ENCODE data around the gene DBNDD2.

The DBNDD2 gene, protein sequence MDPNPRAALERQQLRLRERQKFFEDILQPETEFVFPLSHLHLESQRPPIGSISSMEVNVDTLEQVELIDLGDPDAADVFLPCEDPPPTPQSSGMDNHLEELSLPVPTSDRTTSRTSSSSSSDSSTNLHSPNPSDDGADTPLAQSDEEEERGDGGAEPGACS

DNA sequence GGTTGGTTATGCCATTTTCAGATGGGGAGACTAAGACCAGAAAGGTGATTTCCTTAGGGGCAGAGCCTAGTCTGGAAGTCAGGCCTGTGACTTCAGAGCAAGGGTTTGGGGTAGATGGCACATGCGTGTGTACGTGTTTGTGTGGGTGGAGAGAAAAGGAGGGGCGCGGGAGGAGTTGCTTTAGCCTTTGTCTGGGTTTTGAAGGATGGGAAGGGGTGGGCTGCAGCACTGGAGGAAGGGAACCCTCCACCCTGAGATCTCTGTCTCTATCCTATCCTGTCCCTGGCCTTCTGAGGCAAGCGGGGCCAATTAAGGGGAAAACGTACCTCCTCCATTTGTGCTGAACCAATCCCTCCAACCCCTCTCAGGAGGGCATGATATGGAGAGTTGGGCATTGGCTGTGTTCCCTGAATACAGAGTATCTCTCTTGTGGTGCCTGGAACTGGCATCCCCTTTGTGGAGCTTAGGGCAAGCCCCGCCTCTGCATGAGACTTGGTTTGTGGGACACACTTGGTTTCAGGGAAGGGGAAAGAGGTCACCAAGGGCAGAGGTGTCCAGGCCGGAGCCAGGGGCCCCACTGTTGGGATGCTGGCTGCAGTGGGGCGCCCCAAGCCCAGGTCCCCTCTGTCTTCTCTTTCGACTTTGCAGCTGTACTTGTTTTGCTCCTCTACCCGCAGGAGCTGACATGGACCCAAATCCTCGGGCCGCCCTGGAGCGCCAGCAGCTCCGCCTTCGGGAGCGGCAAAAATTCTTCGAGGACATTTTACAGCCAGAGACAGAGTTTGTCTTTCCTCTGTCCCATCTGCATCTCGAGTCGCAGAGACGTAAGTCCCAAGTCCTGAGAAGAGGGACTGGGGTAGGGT, at the start of gene DBNDD2:
DBNDD2 (plus strand) TSS at position 507 of the 863 bp plus-strand sequence; CDS start at position 686, 179 bp downstream.
- H3K27me3 ChIP-seq, result peaks cover 55% of the 10 kb centered on the region
- peaks cover 23% of the 10 kb centered on the region for H3K4me1 ChIP-seq
- H3K4me3 ChIP-seq, result 0 out of 2 replicates have a peak within 1 kb of the TSS, but pooled peaks have one; percentile 71
- no peak within 1 kb of the TSS for H3K27ac ChIP-seq
- no peak within 1 kb of the TSS for H3K9ac ChIP-seq
- H3K9me3 ChIP-seq, result 0 out of 2 replicates have a peak, but pooled peaks cover 2% of the 10 kb centered on the region
- no peaks in the 10 kb centered on the region for H3K36me3 ChIP-seq
- no peak for TF ChIP-seq Cebpa-rat (IDR thresholded peaks at IDR 0.05)
- peaks cover 14% of the 10 kb centered on the region; the same call in 1 of the 2 replicates for H4K20me1 ChIP-seq
- peak within 1 kb of the TSS; percentile 98 for H3K4me2 ChIP-seq

DNA sequence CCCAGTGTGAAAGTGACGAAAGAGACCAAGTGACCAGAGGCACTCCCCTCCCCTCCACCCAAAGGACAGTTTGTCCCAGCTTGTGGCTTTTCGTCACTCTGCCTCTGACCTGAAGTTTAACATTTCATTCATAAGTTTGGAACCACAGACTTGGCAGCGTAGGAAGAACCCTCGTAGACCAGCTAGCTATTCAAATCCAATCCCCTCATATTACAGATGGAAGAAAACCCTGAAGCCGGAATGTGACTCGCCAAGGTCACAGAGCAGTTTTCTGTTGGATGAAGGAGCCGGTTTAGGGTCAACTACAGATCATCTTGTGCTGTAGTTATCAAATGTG, 49.1 kb upstream of the DBNDD2 start:
- Histone ChIP-seq H3K27ac (no peak overlapping the region), H3K36me3 (no peaks in the 10 kb centered on the region), H3K9ac (no peak overlapping the region), H3K4me3 (no peak overlapping the region), H3K9me3 (no peaks in the 10 kb centered on the region), H4K20me1 (peaks cover 6% of the 10 kb centered on the region; the same call in 1 of the 2 replicates), H3K4me1 (peaks cover 38% of the 10 kb centered on the region), H3K27me3 (no peaks in the 10 kb centered on the region), H3K4me2 (no peak overlapping the region)
- no peak for TF ChIP-seq Cebpa-rat (IDR thresholded peaks at IDR 0.05)

DNA sequence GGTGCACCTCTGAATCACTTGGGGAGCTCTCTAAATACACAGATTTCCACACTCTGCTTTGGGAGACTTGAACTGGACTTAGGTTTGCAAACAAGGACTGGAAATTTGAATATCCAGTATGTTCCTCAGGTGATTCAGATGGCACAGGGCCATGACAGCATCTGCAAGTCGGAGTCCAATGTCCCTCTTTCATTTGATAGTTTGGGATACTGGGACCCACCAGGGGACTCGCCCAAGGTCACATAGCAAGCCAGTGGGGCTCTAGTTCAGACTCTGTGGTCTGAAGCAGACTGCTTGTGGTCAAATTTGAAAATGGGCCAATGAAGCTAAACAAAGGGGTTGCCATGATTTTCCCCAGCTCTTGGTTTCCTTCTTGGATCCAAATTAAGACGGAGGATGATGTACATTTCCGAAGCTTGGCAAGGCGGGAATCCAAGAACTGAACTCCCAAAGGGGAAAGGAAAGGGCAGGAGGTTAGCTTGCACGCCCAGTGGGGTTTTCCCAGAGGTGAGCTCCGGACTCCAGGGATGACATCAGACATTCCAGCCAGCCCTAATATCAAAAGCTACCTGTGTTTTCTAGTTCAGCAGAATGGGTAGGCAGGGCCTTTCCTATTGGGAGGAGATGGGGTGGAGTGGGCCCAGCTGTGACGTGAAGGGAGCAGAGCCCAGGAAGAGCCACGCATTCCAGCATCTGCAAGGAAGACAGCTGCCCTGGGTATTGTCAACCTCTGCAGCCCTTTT, 48.5 kb upstream of the DBNDD2 start:
- H3K27ac ChIP-seq, result no peak overlapping the region
- no peak overlapping the region for H3K9ac ChIP-seq
- no peaks in the 10 kb centered on the region for H3K9me3 ChIP-seq
- no peak for TF ChIP-seq Cebpa-rat (IDR thresholded peaks at IDR 0.05)
- H4K20me1 ChIP-seq, result peaks cover 12% of the 10 kb centered on the region; the same call in 1 of the 2 replicates
- no peaks in the 10 kb centered on the region for H3K27me3 ChIP-seq
- H3K4me1 ChIP-seq, result peaks cover 44% of the 10 kb centered on the region
- no peak overlapping the region for H3K4me2 ChIP-seq
- no peak overlapping the region for H3K4me3 ChIP-seq
- no peaks in the 10 kb centered on the region for H3K36me3 ChIP-seq

DNA sequence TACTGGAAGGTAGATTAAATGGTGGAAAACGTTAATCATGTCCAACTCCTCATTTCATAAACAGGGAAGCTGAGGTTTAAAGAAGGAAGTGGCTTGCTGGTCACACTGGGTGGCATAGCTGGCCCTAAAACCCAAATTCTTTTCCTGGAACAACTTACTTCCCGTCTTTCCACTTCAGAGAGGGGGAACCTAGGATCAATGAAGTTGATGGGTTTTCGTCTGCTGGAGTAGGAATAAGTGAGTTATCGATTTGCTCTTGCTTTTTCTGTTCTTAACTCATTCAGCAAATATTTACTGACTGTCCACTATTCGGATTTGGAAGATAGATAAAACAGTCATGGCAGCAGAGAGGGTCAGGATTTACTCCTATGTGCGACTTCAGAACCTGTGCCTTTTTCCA, 46.3 kb upstream of the DBNDD2 start:
- Histone ChIP-seq H3K9me3 (no peaks in the 10 kb centered on the region), H3K9ac (no peak overlapping the region), H3K4me3 (no peak overlapping the region), H3K27me3 (no peaks in the 10 kb centered on the region), H3K27ac (no peak overlapping the region), H3K4me1 (peaks cover 58% of the 10 kb centered on the region), H4K20me1 (peaks cover 34% of the 10 kb centered on the region), H3K36me3 (peaks cover 15% of the 10 kb centered on the region), H3K4me2 (peak overlapping the region; percentile 79)
- no peak for TF ChIP-seq Cebpa-rat (IDR thresholded peaks at IDR 0.05)

DNA sequence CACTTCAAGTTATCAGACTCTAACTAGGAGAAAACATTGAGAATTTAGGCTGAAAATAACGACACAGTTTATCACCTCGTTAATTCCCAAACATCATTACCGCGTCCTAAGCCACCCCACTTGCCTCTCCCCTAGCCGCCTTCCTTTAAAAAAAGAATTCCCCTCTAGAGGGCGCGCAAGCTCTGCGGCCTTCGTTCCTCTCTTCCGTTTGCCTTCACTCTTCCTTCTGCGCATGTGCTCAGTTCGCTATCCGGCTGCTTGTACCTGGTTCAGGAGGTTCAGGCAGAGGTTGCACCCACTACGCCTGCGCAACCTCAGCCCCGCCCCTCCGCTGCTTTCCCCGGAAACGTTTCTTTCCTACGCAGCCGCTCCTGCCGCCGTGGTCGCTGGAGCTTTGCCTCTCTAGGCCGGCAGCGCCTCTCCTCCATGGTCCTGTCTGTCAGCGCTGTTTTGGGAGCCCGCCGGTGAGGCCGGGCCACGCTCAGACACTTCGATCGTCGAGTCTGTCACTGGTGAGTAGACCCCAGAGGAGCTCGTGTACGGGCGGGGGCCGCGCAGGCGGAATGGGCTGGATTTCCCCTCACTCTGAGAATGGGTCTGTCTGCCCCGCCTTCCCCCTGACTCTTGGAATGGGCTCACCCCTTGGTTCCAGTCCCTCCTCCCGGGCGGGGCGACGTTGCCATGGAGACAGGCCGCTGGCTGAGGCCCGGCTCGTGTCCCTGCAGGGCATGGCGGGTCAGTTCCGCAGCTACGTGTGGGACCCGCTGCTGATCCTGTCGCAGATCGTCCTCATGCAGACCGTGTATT, 45.1 kb upstream of the DBNDD2 start, which contains the start of gene SYS1:
SYS1 (plus strand) TSS at position 353 of the 807 bp plus-strand sequence; CDS start at position 729, 376 bp downstream.
- H3K4me3 ChIP-seq, result peak within 1 kb of the TSS; percentile 81
- no peak for TF ChIP-seq Cebpa-rat (IDR thresholded peaks at IDR 0.05)

DNA sequence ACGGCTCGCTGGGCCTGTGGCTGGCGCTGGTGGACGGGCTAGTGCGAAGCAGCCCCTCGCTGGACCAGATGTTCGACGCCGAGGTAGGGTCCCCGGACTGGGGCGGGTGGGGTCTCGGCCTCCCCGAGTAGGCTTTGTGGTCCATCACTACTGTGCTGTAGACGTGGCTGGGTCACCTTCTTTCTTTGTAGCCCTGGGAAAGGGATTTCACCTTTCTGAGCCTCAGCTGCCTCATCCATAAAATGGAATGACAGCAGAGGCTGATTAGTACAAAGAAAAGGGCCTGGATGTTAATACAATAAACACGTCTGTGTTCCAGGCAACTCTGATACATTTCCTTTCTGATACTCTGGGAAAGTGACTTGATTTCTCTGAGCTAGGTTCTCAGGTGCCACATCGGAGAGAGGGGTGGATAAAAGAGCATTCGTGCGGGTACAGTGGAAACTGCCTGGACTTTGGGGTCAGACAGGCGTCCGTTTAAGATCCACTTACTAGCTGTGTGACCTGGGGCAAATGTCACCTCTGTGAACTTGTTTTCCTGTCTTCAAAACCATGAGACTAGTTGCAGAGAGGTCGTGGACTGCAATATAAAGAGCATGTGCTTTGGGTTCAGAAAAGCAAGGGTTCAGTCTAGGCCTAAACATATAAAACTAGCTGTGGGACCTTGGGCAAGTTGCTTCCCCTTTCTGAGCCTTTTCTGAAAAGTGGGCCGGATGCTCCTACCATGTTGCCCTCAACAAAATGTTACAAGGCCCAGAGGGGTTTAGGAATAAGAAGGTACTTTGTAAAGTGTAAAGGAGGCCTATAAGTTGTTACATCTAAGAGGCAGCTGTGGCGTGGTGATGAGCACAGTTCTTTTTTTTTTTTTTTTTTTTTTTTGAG, 44.2 kb upstream of the DBNDD2 start:
- peaks cover 71% of the 10 kb centered on the region for H3K4me1 ChIP-seq
- H3K36me3 ChIP-seq, result peaks cover 21% of the 10 kb centered on the region
- peak overlapping the region; percentile 89 for H3K9ac ChIP-seq
- H3K4me2 ChIP-seq, result peak overlapping the region; percentile 98
- no peak for TF ChIP-seq Cebpa-rat (IDR thresholded peaks at IDR 0.05)
- H3K27ac ChIP-seq, result peak overlapping the region; percentile 88
- H4K20me1 ChIP-seq, result peaks cover 54% of the 10 kb centered on the region
- peak overlapping the region; percentile 81 for H3K4me3 ChIP-seq
- H3K27me3 ChIP-seq, result no peaks in the 10 kb centered on the region
- H3K9me3 ChIP-seq, result no peaks in the 10 kb centered on the region

More for the DNA sequence above, 45.1 kb upstream of the DBNDD2 start, which contains the start of gene SYS1:
- Histone ChIP-seq H3K4me1 (peaks cover 69% of the 10 kb centered on the region), H3K9ac (peak within 1 kb of the TSS; percentile 89), H3K36me3 (peaks cover 21% of the 10 kb centered on the region), H3K27me3 (no peaks in the 10 kb centered on the region), H3K27ac (peak within 1 kb of the TSS; percentile 88), H3K4me2 (peak within 1 kb of the TSS; percentile 98), H4K20me1 (peaks cover 46% of the 10 kb centered on the region), H3K9me3 (no peaks in the 10 kb centered on the region)

DNA sequence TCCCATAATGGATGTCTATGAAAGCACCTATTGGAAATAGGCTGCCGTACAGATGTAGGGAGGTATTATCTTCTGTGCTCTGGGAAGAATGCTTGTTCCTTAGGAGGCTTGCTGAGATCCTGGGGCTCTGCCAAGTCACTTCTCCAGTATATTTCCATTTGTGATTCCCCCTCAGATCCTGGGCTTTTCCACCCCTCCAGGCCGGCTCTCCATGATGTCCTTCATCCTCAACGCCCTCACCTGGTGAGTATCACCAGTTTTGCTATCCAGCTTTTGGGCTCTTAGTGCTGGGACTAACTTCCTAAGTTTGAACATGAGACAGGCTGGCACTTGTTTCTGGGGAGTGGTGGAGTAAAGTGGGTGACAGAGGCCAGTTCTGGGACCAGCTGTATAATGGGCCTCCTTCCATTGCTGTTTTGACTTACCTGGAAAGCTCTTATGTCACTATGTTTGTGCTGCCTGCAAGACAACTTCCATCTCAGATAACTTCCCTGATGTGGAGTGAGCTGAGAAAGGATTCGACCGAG, 42.6 kb upstream of the DBNDD2 start:
- no peaks in the 10 kb centered on the region for H3K9me3 ChIP-seq
- H4K20me1 ChIP-seq, result peaks cover 71% of the 10 kb centered on the region
- no peaks in the 10 kb centered on the region for H3K27me3 ChIP-seq
- H3K27ac ChIP-seq, result no peak overlapping the region
- H3K4me3 ChIP-seq, result no peak overlapping the region
- no peak overlapping the region for H3K9ac ChIP-seq
- no peak for TF ChIP-seq Cebpa-rat (IDR thresholded peaks at IDR 0.05)
- peaks cover 86% of the 10 kb centered on the region for H3K4me1 ChIP-seq
- peaks cover 21% of the 10 kb centered on the region for H3K36me3 ChIP-seq
- no peak overlapping the region for H3K4me2 ChIP-seq

DNA sequence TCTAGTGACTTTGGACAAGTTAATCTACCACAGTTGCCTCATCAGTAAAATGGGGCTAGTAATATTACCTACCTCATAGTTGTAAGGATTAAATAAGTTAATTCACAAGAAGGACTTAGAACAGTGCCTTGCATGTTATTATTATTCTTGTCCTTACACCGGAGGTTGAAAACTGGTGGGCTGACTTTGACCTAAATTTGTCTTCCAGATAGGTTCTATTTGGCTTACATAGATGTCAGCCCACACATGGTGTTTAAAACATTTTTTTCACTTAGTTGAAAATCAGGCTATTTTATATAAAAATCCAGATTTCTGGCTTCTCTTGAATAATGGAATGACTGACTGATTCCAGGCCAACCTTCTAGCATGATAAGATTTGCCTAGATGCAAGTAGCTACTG, 41.9 kb upstream of the DBNDD2 start:
- H3K4me1 ChIP-seq, result peaks cover 83% of the 10 kb centered on the region
- no peak overlapping the region for H3K4me3 ChIP-seq
- H3K27ac ChIP-seq, result no peak overlapping the region
- H3K27me3 ChIP-seq, result no peaks in the 10 kb centered on the region
- H3K9me3 ChIP-seq, result no peaks in the 10 kb centered on the region
- peaks cover 78% of the 10 kb centered on the region for H4K20me1 ChIP-seq
- no peak overlapping the region for H3K9ac ChIP-seq
- H3K36me3 ChIP-seq, result peaks cover 21% of the 10 kb centered on the region
- peak overlapping the region; percentile 93; the same call in 1 of the 2 replicates for H3K4me2 ChIP-seq
- no peak for TF ChIP-seq Cebpa-rat (IDR thresholded peaks at IDR 0.05)
